Left colon (tissue), 2 donors: ENCODE results near the gene ASRGL1. TPM values are rescaled to one million over a fixed set of nuclear protein-coding genes. Genes with fewer than 3 reads are reported as not detected.
A peak's percentile ranks its signal among the peaks of the same experiment; 100 is the strongest.

Source experiments
- ATAC-seq: fragments of 200-7000 bp; cut with Tn5 transposase; one replicate; pipeline ENCODE4 v1.9.1; 2020; ENCODE audit warnings: mild to moderate bottlenecking, moderate library complexity
- DNase-seq, 2 donors: peaks; one replicate each; pipeline ENCODE4 v3.0.0-alpha.2; 2020
- intact Hi-C, 2 donors: fragments of 100-400 bp; cut with DNase I in 1 of 2; cut with micrococcal nuclease in 1 of 2; formaldehyde crosslinking; loops; one replicate each; pipeline versions ENCODE4 v1.11.2 to v1.14.0; 2022; cut with DNase I, micrococcal nuclease
- total RNA-seq, 2 donors: library from RNA; stranded (reverse); fragmentation: NEBNext Ultra II Directional; extraction: Animal tissue kit (Norgen Biotek cat#: 25700); gene quantifications; one replicate each; pipeline ENCODE4 v1.2.1, GENCODE V29; 2021
- donor health status: DM: no; HTN: no; CAD: no.
- donor health status: DM: yes; HTN: yes; CAD: no.

Gene ASRGL1
- total RNA-seq, 2 donors from 2014 or later: 18.1 to 29.9 TPM

GRCh38 chr11:62401811-62402210 is 64.6 kb downstream of the ASRGL1 start:
- no peak for ATAC-seq

GRCh38 chr11:62402226-62402959 is 65.1 kb downstream of the ASRGL1 start:
- ATAC-seq (peak; percentile 23), DNase-seq (peak; percentile 50 to 67)
- intact Hi-C loops: no loop called here

More at GRCh38 chr11:62401811-62402210, 64.6 kb downstream of the ASRGL1 start:
- intact Hi-C loops: no loop called here
- DNase-seq: no peak

GRCh38 chr11:62402960-62403730 is 65.9 kb downstream of the ASRGL1 start:
- DNase-seq (no peak), ATAC-seq (no peak)
- intact Hi-C loops: no loop called here

- ATAC-seq (no peak), DNase-seq (no peak)
- intact Hi-C loops: no loop called here
These were observed 67.2 kb downstream of the ASRGL1 start for GRCh38 chr11:62404435-62404834.

- intact Hi-C loops: no loop called here
- no peak for DNase-seq
- peak; percentile 65 for ATAC-seq
These were observed 67.7 kb downstream of the ASRGL1 start for GRCh38 chr11:62404901-62405300.

GRCh38 chr11:62406034-62406433 is 68.8 kb downstream of the ASRGL1 start:
- DNase-seq (no peak), ATAC-seq (peak; percentile 42)
- intact Hi-C loops: no loop called here

GRCh38 chr11:62409831-62410230 is 72.6 kb downstream of the ASRGL1 start:
- no peak for ATAC-seq
- intact Hi-C loops: no loop called here
- DNase-seq: no peak

GRCh38 chr11:62410972-62411371 is 73.7 kb downstream of the ASRGL1 start:
- DNase-seq: no peak
- intact Hi-C loops: no loop called here
- ATAC-seq: no peak

GRCh38 chr11:62411524-62411923 is 74.3 kb downstream of the ASRGL1 start:
- intact Hi-C loops: no loop called here
- ATAC-seq (no peak), DNase-seq (no peak)

- ATAC-seq (no peak), DNase-seq (no peak)
- intact Hi-C loops: no loop called here
These were observed 75.9 kb downstream of the ASRGL1 start for GRCh38 chr11:62413060-62413696.

- intact Hi-C loops: no loop called here
- DNase-seq (no peak), ATAC-seq (no peak)
These were observed 79.3 kb downstream of the ASRGL1 start for GRCh38 chr11:62416596-62416995.

- intact Hi-C loops: no loop called here
- ATAC-seq (no peak), DNase-seq (no peak)
These were observed 80.9 kb downstream of the ASRGL1 start for GRCh38 chr11:62418136-62418535.

GRCh38 chr11:62418733-62419132 is 81.5 kb downstream of the ASRGL1 start, which contains the start of gene SCGB1A1:
TSS of gene SCGB1A1 (plus strand) at chr11:62419033. CDS start at chr11:62419096, 63 bp downstream.
- intact Hi-C loops: no loop called here
- no peak for ATAC-seq
- no peak for DNase-seq

GRCh38 chr11:62419314-62419929 is 82.2 kb downstream of the ASRGL1 start:
- DNase-seq (no peak), ATAC-seq (no peak)
- intact Hi-C loops: no loop called here

- ATAC-seq (no peak), DNase-seq (no peak)
- intact Hi-C loops: loop anchor here in 1 of 2 donors (10.0 kb wide), 1 partner anchor 125 kb away; the partner anchor contains the start of gene AHNAK
These were observed 82.7 kb downstream of the ASRGL1 start for GRCh38 chr11:62419943-62420342.

GRCh38 chr11:62420882-62421281 is 83.6 kb downstream of the ASRGL1 start:
- intact Hi-C loops: loop anchor here in 1 of 2 donors (10.0 kb wide), 1 partner anchor 124 kb away; the partner anchor contains the start of gene AHNAK
- ATAC-seq (no peak), DNase-seq (no peak)

GRCh38 chr11:62421996-62422395 is 84.7 kb downstream of the ASRGL1 start:
- intact Hi-C loops: loop anchor here in 1 of 2 donors (10.0 kb wide), 1 partner anchor 123 kb away; the partner anchor contains the start of gene AHNAK
- ATAC-seq (no peak), DNase-seq (no peak)

- intact Hi-C loops: loop anchor here in 1 of 2 donors (10.0 kb wide), 1 partner anchor 122 kb away; the partner anchor contains the start of gene AHNAK
- ATAC-seq (no peak), DNase-seq (no peak)
These were observed 85.8 kb downstream of the ASRGL1 start for GRCh38 chr11:62423012-62423411.
